HUES64 (cell line): ENCODE measurements around the gene LRRC71.
A peak's percentile ranks its signal among the peaks of the same experiment; 100 is the strongest.

Source experiments
- H3K27ac ChIP-seq: 2 replicates; pipeline ENCODE4 v1.7.0; 2013; ENCODE audit warnings: low read depth, low read length, inconsistent platforms
- H3K27me3 ChIP-seq: 2 replicates; pipeline ENCODE4 v1.6.1; 2013; ENCODE audit warnings: mild to moderate bottlenecking, low read length; ENCODE audit not compliant: insufficient read depth
- H3K36me3 ChIP-seq: 2 replicates; pipeline ENCODE4 v1.6.1; 2013; ENCODE audit warnings: mild to moderate bottlenecking, low read length; ENCODE audit not compliant: insufficient read depth
- H3K4me1 ChIP-seq: 2 replicates; pipeline ENCODE4 v1.6.1; 2013; ENCODE audit warnings: mild to moderate bottlenecking, low read length, moderate library complexity; ENCODE audit not compliant: insufficient read depth
- H3K4me3 ChIP-seq: 2 replicates; pipeline ENCODE4 v1.5.1; 2013; ENCODE audit warnings: mild to moderate bottlenecking, low read length, moderate library complexity
- H3K9ac ChIP-seq: 2 replicates; pipeline ENCODE4 v1.6.1; 2013; ENCODE audit warnings: mild to moderate bottlenecking, low read depth, low read length
- H3K9me3 ChIP-seq: 2 replicates; pipeline ENCODE4 v1.6.1; 2013; ENCODE audit warnings: low read depth, low read length; ENCODE audit not compliant: insufficient read depth
- WGBS: fragments of 150-250, 120-280 bp; methylation state at CpG from one replicate; pipeline ENCODE4 v1.1.7; 2013; ENCODE audit warnings: missing lambda C conversion rate; 5-methylcytosine and 5-hydroxymethylcytosine counted together

Gene LRRC71

DNA sequence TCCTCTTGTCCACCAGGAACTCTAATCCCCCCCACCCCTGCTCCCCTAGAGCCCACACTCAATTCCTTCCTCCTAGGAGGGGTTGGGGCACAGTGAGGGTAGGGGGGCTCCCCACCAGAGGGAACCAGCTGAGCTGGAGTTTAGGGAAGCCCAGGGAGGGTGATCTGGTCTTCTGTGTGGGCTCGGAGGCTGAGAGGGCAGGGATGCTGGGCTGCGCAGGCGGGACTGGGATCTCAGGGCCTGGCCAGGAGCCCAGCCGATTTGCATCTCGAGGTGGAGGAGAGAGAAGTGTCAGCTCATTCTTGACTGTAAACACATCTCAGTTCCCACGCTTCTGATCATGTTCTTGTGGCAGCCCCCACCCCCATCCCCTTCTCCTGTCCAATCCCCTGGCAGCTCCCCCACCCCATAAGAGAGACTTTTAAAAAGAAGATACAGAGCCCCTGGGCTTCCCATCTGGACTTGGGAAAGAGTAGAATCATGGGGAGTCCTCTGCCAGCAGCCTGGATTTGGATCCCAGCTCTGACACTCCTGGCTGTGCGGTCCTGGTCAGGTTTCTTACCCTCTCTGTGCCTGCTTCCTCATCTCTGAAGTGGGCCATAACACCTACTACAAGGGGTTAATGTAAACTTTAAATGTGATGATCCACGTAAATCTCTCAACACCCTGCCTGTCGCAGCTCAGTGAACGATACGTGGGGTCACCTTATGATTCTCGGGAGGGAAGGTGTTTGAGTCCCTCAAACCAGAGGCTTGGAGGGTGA lies 20.3 kb upstream of the LRRC71 start:
- H3K27me3 ChIP-seq: peaks cover 1% of the 10 kb centered on the region; the same call in 1 of the 2 replicates
- no peak overlapping the region for H3K27ac ChIP-seq
- H3K9ac ChIP-seq: no peak overlapping the region
- 71% methylated on average over 12 of the region's 12 CpGs for WGBS
- H3K36me3 ChIP-seq: no peaks in the 10 kb centered on the region
- H3K4me3 ChIP-seq: no peak overlapping the region
- peaks cover 12% of the 10 kb centered on the region; the same call in 1 of the 2 replicates for H3K4me1 ChIP-seq
- no peaks in the 10 kb centered on the region for H3K9me3 ChIP-seq

DNA sequence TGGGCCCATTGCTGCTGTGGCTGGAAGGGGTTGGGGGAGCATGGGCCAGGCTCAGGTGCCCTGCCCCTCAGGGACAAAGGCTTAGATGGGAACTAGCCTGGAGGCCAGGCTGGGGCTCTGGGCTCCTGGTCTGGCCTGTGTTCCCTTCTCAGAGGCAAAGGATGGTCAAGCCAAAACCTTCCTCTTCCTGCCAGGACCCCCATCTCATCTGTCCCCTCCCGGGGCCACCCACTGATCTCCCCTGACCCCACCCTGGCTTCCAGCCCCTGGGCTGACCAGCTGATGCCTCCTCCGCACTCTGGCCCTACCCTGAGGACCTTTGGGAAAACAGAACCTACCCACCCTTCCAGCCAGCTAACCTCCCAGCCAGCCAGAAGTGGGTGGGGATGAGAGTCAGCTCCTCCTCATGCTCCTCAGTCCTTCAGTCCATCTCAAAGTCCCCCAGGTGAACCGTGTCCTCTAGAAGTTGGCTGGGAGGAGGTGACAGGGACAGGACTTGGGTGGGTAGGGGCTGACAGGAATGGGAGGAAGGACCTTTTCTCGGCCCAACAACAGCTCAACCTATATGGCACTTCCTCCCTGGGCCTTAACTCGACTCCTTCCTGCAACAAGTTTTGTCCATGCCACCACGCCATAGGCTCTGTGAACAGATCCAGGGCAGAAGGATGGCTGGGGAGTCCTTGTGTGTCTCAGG lies 19.4 kb upstream of the LRRC71 start:
- Histone ChIP-seq H3K4me3 (no peak overlapping the region), H3K9ac (no peak overlapping the region), H3K27me3 (no peaks in the 10 kb centered on the region; the same call in 1 of the 2 replicates), H3K27ac (no peak overlapping the region), H3K4me1 (peaks cover 12% of the 10 kb centered on the region; the same call in 1 of the 2 replicates), H3K36me3 (no peaks in the 10 kb centered on the region), H3K9me3 (no peaks in the 10 kb centered on the region)
- 74% methylated on average over 5 of the region's 6 CpGs for WGBS

DNA sequence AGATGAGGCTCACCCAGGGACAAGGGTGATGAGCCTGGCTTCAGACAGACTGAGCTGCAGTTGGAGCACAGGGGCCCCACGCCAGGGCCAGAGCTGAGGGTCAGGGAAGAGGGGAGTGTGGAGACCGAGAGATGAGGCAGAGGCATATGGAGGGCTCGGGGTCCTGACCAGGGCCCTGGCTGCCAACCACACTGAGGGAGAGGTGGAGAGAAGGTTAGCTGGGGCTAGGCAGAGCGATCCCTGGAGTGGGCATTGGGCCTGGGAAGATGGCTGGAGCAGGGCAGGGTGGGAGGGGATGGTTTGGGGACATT lies 18.9 kb upstream of the LRRC71 start:
- WGBS: 89% methylated on average over 4 of the region's 4 CpGs
- Histone ChIP-seq H3K36me3 (no peaks in the 10 kb centered on the region), H3K4me3 (no peak overlapping the region), H3K27ac (no peak overlapping the region), H3K27me3 (no peaks in the 10 kb centered on the region; the same call in 1 of the 2 replicates), H3K9me3 (no peaks in the 10 kb centered on the region), H3K4me1 (peaks cover 12% of the 10 kb centered on the region; the same call in 1 of the 2 replicates), H3K9ac (no peak overlapping the region)

DNA sequence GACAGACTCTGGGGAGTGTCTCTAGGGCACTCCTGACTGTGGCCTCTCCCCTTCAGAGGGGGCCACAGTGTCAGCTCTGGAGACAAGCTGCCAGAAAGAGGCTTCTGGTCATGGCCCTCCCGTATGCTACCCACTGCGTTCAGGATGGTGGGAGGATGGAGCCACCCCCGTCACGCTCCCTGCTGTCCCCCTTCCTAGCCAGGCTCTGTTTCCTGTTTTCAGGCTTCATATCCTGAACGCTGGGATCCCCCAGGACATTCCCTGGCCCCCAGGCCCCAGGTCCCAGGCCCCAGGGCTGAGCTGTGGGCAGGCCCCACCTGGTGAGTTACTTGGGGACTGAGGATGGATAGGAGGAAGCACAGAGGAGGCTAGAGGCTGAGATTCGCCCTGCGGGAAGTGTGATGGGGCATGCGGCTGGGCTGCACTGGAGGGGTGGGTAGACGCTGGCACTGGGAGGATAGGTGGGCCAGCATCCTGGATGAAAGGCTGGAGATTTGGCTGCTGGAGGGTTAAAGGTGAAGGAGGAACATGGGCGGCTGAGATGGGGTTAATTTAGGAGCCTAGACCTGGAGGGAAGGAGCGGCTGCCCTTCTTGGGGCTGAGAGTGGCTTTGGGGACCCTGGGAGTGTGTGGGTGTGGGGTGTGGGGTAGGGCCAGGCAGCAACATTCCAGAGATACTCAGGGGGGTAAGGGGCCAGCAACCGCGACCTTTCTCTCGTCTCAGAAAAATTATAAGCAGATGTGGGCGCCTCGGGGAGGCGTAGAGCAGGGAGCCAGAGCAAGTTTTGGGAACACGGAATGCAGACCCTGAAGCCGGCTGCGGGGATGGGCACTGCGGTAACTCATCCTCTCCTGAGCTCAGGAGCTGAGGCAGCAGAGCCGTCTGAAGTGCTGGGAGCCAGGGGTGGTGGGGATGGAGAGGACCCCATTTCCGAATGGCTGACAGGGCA lies 18.2 kb upstream of the LRRC71 start:
- H3K36me3 ChIP-seq: no peaks in the 10 kb centered on the region
- H3K27ac ChIP-seq: no peak overlapping the region
- WGBS: 84% methylated on average over 22 of the region's 23 CpGs
- H3K9ac ChIP-seq: no peak overlapping the region
- no peaks in the 10 kb centered on the region for H3K9me3 ChIP-seq
- H3K4me3 ChIP-seq: no peak overlapping the region
- H3K27me3 ChIP-seq: no peaks in the 10 kb centered on the region; the same call in 1 of the 2 replicates
- H3K4me1 ChIP-seq: peaks cover 6% of the 10 kb centered on the region; the same call in 1 of the 2 replicates

DNA sequence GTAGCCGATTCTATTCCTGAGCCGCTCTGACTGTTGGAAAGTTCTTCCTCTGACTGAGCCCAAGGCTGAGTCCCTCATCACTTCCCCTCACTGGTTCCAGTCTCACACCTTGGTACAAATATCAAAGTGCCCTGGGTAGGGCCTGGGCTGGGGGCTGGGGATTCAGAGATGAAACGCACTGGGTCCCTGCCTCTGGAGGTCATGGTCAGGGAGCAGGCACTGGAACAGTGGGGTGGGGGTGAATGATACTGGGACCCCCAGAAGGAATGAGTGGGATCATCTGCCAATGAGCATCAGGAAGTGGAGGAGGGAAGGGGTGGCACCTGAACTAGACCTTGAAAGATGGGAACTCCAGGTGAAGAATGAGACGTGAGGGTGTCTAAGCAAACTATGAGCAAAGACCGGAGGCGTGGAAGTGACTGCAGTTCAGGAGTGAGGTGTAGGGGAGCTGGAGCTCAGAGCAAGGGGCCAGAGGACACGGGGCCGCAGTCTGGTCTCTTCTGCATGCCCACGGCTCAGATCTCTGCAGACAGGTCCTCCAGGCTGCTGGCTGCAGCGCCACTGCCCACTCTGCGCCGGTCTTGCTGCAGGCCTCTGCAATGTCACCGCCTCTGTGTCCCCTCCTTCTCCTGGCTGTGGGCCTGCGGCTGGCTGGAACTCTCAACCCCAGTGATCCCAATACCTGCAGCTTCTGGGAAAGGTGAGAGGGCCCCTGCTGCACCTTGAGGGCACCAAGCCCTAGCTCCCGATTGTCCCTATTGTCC lies 16.9 kb upstream of the LRRC71 start:
- 88% methylated on average over 15 of the region's 15 CpGs for WGBS
- no peaks in the 10 kb centered on the region for H3K4me1 ChIP-seq
- no peaks in the 10 kb centered on the region for H3K27me3 ChIP-seq
- H3K9me3 ChIP-seq: no peaks in the 10 kb centered on the region
- H3K9ac ChIP-seq: no peak overlapping the region
- no peak overlapping the region for H3K27ac ChIP-seq
- no peaks in the 10 kb centered on the region for H3K36me3 ChIP-seq
- no peak overlapping the region for H3K4me3 ChIP-seq

DNA sequence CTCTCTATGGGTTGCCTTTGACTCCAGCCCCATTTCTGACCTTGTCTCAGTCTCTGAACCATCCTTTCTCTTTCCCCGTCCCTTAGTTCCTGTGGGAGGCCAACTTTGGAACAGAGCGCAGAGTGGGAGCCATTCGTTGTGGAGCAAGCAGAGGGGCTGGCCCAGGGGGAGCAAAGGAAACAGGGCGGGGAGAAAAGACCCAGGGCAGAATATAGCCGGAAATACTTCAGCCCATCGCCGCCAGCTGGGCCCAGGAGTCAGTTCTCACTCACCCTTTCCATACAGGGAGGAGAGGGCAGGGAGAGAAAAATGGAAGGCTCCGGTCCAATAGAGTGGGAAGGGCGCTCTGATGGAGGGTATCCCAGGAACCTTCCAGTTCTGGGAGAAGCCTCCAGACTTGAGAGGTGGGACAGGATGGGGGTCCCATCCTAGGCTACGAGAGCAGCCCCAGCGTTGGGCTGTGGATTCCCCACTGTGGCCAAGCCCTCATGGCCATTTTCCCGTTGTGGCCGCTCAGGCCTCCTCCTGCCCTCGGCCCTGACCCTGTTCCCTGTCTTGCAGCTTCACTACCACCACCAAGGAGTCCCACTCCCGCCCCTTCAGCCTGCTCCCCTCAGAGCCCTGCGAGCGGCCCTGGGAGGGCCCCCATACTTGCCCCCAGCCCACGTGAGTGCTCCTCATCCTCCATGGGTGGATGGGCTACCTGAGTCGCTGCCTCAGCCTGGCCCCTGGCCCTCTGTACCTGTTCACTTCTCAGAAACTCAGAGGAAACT lies 16.1 kb upstream of the LRRC71 start:
- Histone ChIP-seq H3K27me3 (no peaks in the 10 kb centered on the region), H3K9me3 (no peaks in the 10 kb centered on the region), H3K4me1 (no peaks in the 10 kb centered on the region), H3K9ac (0 out of 2 replicates have a peak overlapping the region, but pooled peaks have one; percentile 7), H3K4me3 (no peak overlapping the region), H3K27ac (no peak overlapping the region), H3K36me3 (no peaks in the 10 kb centered on the region)
- 90% methylated on average over 16 of the region's 19 CpGs for WGBS

DNA sequence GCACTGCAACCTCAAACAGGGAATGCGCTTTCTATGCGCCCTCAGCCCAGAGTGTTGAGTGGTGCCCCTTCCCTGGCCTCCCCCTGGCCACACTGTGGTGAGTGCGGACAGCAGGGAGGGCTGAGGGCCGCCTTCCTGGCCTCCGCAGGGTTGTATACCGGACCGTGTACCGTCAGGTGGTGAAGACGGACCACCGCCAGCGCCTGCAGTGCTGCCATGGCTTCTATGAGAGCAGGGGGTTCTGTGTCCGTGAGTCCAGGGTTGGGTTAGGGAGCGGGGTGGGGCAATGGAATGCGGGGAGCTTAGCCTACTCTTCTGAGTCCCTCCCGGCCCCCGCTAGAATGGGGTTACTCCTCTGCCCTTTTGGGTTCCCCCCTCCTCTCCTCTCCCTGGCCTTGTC lies 15.3 kb upstream of the LRRC71 start:
- Histone ChIP-seq H3K27ac (no peak overlapping the region), H3K9ac (no peak overlapping the region), H3K36me3 (no peaks in the 10 kb centered on the region), H3K27me3 (no peaks in the 10 kb centered on the region), H3K4me3 (no peak overlapping the region), H3K4me1 (no peaks in the 10 kb centered on the region), H3K9me3 (no peaks in the 10 kb centered on the region)
- 88% methylated on average over 16 of the region's 16 CpGs for WGBS

DNA sequence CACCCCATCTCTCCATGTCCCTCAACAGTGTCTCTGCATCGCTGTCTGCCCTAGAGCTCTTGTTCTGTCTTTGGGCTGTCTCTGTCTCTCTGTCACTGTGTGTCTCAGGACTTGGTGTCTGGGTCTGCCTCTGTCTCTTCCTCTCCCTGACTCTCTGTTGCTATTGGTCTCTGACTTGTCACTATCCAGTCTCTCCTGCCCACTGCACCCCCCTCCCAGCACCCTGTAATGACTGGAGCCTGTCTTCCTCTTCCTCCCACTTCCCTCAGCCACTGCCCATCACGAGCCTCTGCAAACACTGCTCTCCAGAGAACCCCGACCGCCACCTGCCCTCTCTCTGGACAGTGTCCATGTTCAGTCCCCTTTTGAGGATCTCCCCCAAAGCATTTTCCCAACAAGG lies 14.8 kb upstream of the LRRC71 start:
- no peaks in the 10 kb centered on the region for H3K4me1 ChIP-seq
- H3K27me3 ChIP-seq: no peaks in the 10 kb centered on the region
- WGBS: 72% methylated on average over 4 of the region's 4 CpGs
- H3K9me3 ChIP-seq: no peaks in the 10 kb centered on the region
- H3K36me3 ChIP-seq: no peaks in the 10 kb centered on the region
- no peak overlapping the region for H3K4me3 ChIP-seq
- H3K9ac ChIP-seq: no peak overlapping the region
- no peak overlapping the region for H3K27ac ChIP-seq

DNA sequence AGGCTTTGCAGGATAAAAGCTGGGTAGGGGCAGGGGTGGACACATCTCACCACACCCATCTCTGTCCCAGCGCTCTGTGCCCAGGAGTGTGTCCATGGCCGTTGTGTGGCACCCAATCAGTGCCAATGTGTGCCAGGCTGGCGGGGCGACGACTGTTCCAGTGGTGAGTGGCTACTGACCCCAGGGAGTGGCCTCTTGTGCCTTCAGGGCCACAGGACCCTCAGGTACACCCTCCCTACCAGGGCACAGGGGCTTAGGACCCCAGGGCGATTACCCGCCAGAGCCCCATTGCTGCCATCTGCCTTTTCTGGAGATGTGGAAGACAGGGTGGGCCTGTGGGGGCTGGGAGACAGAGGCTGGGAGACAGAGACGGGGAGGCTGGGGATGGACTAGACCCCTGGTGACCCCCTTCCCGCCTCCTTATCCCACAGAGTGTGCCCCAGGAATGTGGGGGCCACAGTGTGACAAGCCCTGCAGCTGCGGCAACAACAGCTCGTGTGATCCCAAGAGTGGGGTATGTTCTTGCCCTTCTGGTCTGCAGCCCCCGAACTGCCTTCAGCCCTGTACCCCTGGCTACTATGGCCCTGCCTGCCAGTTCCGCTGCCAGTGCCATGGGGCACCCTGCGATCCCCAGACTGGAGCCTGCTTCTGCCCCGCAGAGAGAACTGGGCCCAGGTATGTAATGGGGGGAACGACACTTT lies 14.1 kb upstream of the LRRC71 start:
- Histone ChIP-seq H3K27ac (no peak overlapping the region), H3K4me1 (no peaks in the 10 kb centered on the region)
- 93% methylated on average over 16 of the region's 16 CpGs for WGBS

More for the DNA sequence above, 14.1 kb upstream of the LRRC71 start:
- Histone ChIP-seq H3K36me3 (no peaks in the 10 kb centered on the region), H3K9me3 (no peaks in the 10 kb centered on the region), H3K4me3 (no peak overlapping the region), H3K9ac (no peak overlapping the region), H3K27me3 (no peaks in the 10 kb centered on the region)
